ENCODE results near the gene SPATS1.

DNA sequence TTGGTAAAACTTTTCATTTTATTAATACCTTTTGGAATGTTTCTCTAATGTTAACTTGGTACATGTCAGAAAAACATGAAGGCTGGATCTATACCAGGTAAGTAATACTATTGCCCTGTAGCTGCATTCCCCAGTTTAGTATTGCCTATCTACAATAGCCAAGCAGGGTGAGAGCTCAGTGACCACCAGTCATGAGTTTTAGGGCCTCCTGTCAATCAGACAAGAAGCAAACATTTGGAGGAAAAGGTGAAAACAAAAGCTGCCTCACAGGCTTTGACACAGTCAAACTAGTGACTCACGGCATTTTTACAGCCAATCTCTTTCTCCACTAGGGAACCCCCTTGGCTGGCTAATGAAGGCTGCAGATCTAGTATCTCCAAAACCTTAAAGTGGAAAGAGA lies 35.5 kb downstream of the SPATS1 start:
- TF ChIP-seq, protein P1, sequence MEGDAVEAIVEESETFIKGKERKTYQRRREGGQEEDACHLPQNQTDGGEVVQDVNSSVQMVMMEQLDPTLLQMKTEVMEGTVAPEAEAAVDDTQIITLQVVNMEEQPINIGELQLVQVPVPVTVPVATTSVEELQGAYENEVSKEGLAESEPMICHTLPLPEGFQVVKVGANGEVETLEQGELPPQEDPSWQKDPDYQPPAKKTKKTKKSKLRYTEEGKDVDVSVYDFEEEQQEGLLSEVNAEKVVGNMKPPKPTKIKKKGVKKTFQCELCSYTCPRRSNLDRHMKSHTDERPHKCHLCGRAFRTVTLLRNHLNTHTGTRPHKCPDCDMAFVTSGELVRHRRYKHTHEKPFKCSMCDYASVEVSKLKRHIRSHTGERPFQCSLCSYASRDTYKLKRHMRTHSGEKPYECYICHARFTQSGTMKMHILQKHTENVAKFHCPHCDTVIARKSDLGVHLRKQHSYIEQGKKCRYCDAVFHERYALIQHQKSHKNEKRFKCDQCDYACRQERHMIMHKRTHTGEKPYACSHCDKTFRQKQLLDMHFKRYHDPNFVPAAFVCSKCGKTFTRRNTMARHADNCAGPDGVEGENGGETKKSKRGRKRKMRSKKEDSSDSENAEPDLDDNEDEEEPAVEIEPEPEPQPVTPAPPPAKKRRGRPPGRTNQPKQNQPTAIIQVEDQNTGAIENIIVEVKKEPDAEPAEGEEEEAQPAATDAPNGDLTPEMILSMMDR (IDR thresholded peaks at IDR 0.05): no peak
- no peak for TF ChIP-seq EZH2 (IDR thresholded peaks at IDR 0.05; ENCODE audit: borderline replicate concordance, insufficient read depth, low read depth, low read length, poor library complexity, severe bottlenecking)
